Measurements from ENCODE around the gene CHL1. TPM values are rescaled to one million over a fixed set of nuclear protein-coding genes. Genes with fewer than 3 reads are reported as not detected.
A peak's percentile ranks its signal among the peaks of the same experiment; 100 is the strongest.

CHL1 gene
- total RNA-seq, 1 experiment from 2014 or later: not detected

DNA sequence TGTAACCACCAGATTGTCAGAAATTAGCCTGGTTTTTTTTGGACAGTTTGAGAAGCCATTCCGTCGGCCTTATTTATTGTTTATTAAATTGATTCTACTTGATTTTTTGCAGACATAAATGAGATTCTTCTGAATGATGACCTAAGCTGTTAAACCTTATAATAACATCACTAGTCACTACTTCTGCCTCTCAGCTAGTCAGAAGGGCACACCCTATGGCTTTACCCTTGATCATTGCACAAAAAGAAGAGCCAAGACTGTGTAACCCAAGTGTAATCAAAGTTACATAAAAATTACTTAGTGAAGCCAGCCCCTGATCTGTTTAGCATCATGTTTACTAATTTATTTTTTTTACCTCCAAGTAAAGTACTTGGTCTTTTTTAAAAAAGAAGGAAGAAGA lies 64.3 kb downstream of the CHL1 start:
- no peaks in the 10 kb centered on the region for H3K9me3 ChIP-seq (ENCODE audit: insufficient read depth, low read depth)
- no TSS peak for BruUV-seq (replicated peaks)
- no peaks in the 10 kb centered on the region for H3K79me2 ChIP-seq (ENCODE audit: low read depth)
- no peaks in the 10 kb centered on the region for H4K20me1 ChIP-seq (ENCODE audit: insufficient read depth)
- H3K4me1 ChIP-seq (replicated peaks; ENCODE audit: insufficient read depth): no peaks in the 10 kb centered on the region
- H3K4me2 ChIP-seq: no peak overlapping the region
- H3K27ac ChIP-seq: no peak overlapping the region
- TF ChIP-seq EZH2 (IDR thresholded peaks at IDR 0.05; ENCODE audit: low read depth): no peak
- TF ChIP-seq, protein P1, sequence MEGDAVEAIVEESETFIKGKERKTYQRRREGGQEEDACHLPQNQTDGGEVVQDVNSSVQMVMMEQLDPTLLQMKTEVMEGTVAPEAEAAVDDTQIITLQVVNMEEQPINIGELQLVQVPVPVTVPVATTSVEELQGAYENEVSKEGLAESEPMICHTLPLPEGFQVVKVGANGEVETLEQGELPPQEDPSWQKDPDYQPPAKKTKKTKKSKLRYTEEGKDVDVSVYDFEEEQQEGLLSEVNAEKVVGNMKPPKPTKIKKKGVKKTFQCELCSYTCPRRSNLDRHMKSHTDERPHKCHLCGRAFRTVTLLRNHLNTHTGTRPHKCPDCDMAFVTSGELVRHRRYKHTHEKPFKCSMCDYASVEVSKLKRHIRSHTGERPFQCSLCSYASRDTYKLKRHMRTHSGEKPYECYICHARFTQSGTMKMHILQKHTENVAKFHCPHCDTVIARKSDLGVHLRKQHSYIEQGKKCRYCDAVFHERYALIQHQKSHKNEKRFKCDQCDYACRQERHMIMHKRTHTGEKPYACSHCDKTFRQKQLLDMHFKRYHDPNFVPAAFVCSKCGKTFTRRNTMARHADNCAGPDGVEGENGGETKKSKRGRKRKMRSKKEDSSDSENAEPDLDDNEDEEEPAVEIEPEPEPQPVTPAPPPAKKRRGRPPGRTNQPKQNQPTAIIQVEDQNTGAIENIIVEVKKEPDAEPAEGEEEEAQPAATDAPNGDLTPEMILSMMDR (conservative IDR thresholded peaks at IDR 0.05): no peak
- no peak for DNase-seq
- H2AFZ ChIP-seq: no peak overlapping the region
- no peaks in the 10 kb centered on the region for H3K27me3 ChIP-seq (ENCODE audit: insufficient read depth, low read depth)
- no peaks in the 10 kb centered on the region for H3K36me3 ChIP-seq (ENCODE audit: low read depth)
- no peaks in the 10 kb centered on the region for H3F3A ChIP-seq (ENCODE audit: insufficient read depth, low read depth)
- ChIA-PET POLR2A (ENCODE audit: unreplicated experiment) (no interaction called here), CTCF (no interaction called here)
- H3K9me2 ChIP-seq (ENCODE audit: insufficient read depth): no peaks in the 10 kb centered on the region
- intact Hi-C loops (cut with micrococcal nuclease; ENCODE audit: unreplicated experiment): no loop called here
- H3K4me3 ChIP-seq: no peak overlapping the region

DNA sequence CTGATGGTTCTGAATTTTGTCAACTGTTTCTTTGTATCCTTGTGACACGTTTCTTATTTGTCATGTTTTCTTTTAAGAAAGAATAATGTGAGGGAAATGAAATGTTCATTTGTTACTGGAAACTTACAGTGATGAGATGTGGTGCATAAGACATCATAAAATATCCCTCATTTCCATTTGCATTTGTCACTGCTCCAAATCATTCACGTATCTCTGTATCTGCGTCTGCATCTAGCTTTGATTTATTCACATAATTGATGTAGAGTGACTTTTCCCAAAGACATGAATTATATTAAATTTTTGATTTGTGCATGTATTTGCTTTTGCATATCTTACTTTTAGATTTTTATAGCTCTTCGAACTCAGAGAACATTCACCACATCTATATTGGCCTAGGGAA lies 66.8 kb downstream of the CHL1 start:
- Histone ChIP-seq H3K36me3 (ENCODE audit: low read depth) (no peaks in the 10 kb centered on the region), H3K27ac (no peak overlapping the region), H3K27me3 (ENCODE audit: insufficient read depth, low read depth) (no peaks in the 10 kb centered on the region), H3K4me2 (no peak overlapping the region), H3F3A (ENCODE audit: insufficient read depth, low read depth) (no peaks in the 10 kb centered on the region), H3K9me2 (ENCODE audit: insufficient read depth) (no peaks in the 10 kb centered on the region), H3K9me3 (ENCODE audit: insufficient read depth, low read depth) (no peaks in the 10 kb centered on the region), H4K20me1 (ENCODE audit: insufficient read depth) (no peaks in the 10 kb centered on the region), H2AFZ (no peak overlapping the region), H3K79me2 (ENCODE audit: low read depth) (no peaks in the 10 kb centered on the region), H3K4me3 (no peak overlapping the region), H3K4me1 (replicated peaks; ENCODE audit: insufficient read depth) (no peaks in the 10 kb centered on the region)
- ChIA-PET POLR2A (ENCODE audit: unreplicated experiment) (no interaction called here), CTCF (no interaction called here)
- BruUV-seq (replicated peaks): no TSS peak
- no peak for DNase-seq
- intact Hi-C loops (cut with micrococcal nuclease; ENCODE audit: unreplicated experiment): no loop called here
- TF ChIP-seq, protein P1 (conservative IDR thresholded peaks at IDR 0.05): no peak
- no peak for TF ChIP-seq EZH2 (IDR thresholded peaks at IDR 0.05; ENCODE audit: low read depth)

DNA sequence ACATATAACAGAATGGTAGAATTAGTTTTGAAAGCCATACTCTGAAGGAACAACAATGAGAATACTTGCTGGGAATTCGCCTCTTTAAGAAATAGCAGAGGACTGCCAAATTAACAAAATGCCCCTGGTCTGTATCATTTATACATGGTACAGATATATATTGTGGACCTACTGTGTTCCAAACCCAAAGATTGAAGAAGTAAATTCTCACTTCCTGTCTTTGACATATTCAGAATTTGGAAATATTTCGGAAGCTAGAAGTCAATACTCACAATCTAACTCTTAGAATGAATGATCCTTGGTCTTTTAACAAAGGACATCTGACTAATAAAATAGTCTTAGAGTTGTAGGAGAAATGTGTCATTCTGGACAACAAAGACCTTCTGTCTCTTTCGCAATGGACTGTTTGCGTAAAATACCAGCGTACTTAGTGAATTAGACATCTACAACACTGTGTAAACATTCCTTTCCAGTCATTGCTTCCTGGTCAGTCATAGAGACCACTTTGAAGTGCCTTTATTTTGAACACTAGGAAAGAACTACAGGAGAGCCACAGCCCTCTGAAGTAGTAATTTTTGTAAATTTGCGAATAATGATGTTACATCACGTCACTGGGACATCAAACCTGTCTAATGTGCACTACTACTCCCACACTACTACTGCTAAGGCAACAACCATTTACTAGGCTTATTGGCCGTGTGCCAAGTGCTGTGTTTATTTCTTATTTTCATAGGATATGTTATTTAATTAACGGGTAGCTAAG lies 68.0 kb downstream of the CHL1 start:
- no peaks in the 10 kb centered on the region for H3K79me2 ChIP-seq (ENCODE audit: low read depth)
- ChIA-PET POLR2A (ENCODE audit: unreplicated experiment) (no interaction called here), CTCF (no interaction called here)
- no peaks in the 10 kb centered on the region for H3F3A ChIP-seq (ENCODE audit: insufficient read depth, low read depth)
- no peaks in the 10 kb centered on the region for H3K4me1 ChIP-seq (replicated peaks; ENCODE audit: insufficient read depth)
- TF ChIP-seq, protein P1 (conservative IDR thresholded peaks at IDR 0.05): no peak
- no peak for TF ChIP-seq EZH2 (IDR thresholded peaks at IDR 0.05; ENCODE audit: low read depth)
- H3K4me3 ChIP-seq: no peak overlapping the region
- DNase-seq: peak in 1 of 2 experiments; percentile 79
- no peak overlapping the region for H3K27ac ChIP-seq
- no peaks in the 10 kb centered on the region for H3K9me3 ChIP-seq (ENCODE audit: insufficient read depth, low read depth)
- H3K36me3 ChIP-seq (ENCODE audit: low read depth): no peaks in the 10 kb centered on the region
- H4K20me1 ChIP-seq (ENCODE audit: insufficient read depth): no peaks in the 10 kb centered on the region
- BruUV-seq (replicated peaks): no TSS peak
- H2AFZ ChIP-seq: no peak overlapping the region
- H3K27me3 ChIP-seq (ENCODE audit: insufficient read depth, low read depth): no peaks in the 10 kb centered on the region
- H3K4me2 ChIP-seq: no peak overlapping the region
- H3K9me2 ChIP-seq (ENCODE audit: insufficient read depth): no peaks in the 10 kb centered on the region
- intact Hi-C loops (cut with micrococcal nuclease; ENCODE audit: unreplicated experiment): no loop called here
